Thyroid gland (tissue), 4 donors: ENCODE data around the gene NPIPB8. TPM values are rescaled to one million over a fixed set of nuclear protein-coding genes. Genes with fewer than 3 reads are reported as not detected.
A peak's percentile ranks its signal among the peaks of the same experiment; 100 is the strongest.
"Not testable (repeated sequence)": the region's sequence is repeated elsewhere in the genome, so short reads cannot be mapped to it uniquely, and the experiment has no call there.

Source experiments
- DNase-seq, 2 donors: peaks; one replicate each; pipeline ENCODE4 v3.0.0-alpha.2; 2019
- H3K27ac ChIP-seq, 3 donors: fragments of 200-600 bp; sonication (generic); 1 replicate in 2 of 3; 2 replicates in 1 of 3; pipeline ENCODE4 v1.5.1; 2016 to 2019; ENCODE audit warnings: mild to moderate bottlenecking in 1 of 3, moderate library complexity in 1 of 3
- H3K27me3 ChIP-seq: fragments of 200-600 bp; sonication (generic); one replicate; pipeline ENCODE4 v1.5.1; 2019
- H3K36me3 ChIP-seq, 2 donors: fragments of 200-600 bp; sonication (generic); one replicate each; pipeline ENCODE4 v1.5.1; 2016 to 2019
- H3K4me1 ChIP-seq, 2 donors: fragments of 200-600 bp; sonication (generic); one replicate each; pipeline ENCODE4 v1.5.1; 2017 to 2019
- H3K4me3 ChIP-seq, 3 donors: fragments of 200-600 bp; sonication (generic); replicated peaks in 1 of 3; 1 replicate in 2 of 3; 2 replicates in 1 of 3; pipeline ENCODE4 v1.5.1; 2016; ENCODE audit warnings: mild to moderate bottlenecking in 1 of 3
- H3K9me3 ChIP-seq: fragments of 200-600 bp; sonication (generic); one replicate; pipeline ENCODE4 v1.5.1; 2017
- CTCF ChIP-seq, 6 experiments: fragments of 200-600 bp in 3 of 6; fragments of 450-650 bp in 3 of 6; sonication (generic) in 3 of 6; IDR thresholded peaks; one replicate each; pipeline ENCODE4 v1.5.1; 2016 to 2019; ENCODE audit warnings: antibody characterized with exemption in 6 of 6, mild to moderate bottlenecking in 2 of 6, inconsistent platforms in 1 of 6, moderate library complexity in 1 of 6
- POLR2A ChIP-seq, 2 donors: fragments of 450-650 bp; IDR thresholded peaks; one replicate each; pipeline ENCODE4 v1.6.1; 2017; ENCODE audit warnings: antibody characterized with exemption in 2 of 2, mild to moderate bottlenecking in 2 of 2, moderate library complexity in 1 of 2
- WGBS, 2 donors: methylation state at CpG; one replicate each; pipeline ENCODE4 v1.1.5; 2017; 5-methylcytosine and 5-hydroxymethylcytosine counted together
- intact Hi-C: fragments of 100-400 bp; cut with DNase I; formaldehyde crosslinking; loops from one replicate; pipeline ENCODE4 v1.15.1; 2023
- total RNA-seq, 4 donors: library from RNA; depleted of rRNA; stranded (reverse); fragments of >200 nt; gene quantifications; one replicate each; pipeline ENCODE4 v1.2.3, GENCODE V29; 2016

NPIPB8 gene
- total RNA-seq, 4 donors from 2014 or later, result 0.27 to 0.63 TPM; not detected in 2

- no peak for TF ChIP-seq POLR2A (IDR thresholded peaks at IDR 0.05)
- peak in 4 of 6 experiments; percentile 12 to 52 (median 44) for TF ChIP-seq CTCF (IDR thresholded peaks at IDR 0.05)
- DNase-seq, result peak; percentile 87 to 89
- H3K27ac ChIP-seq, result peak overlapping the region; percentile 84 to 96 (median 91)
- no peak overlapping the region for H3K4me3 ChIP-seq
- intact Hi-C loops, result no loop called here
- H3K9me3 ChIP-seq, result no peaks in the 10 kb centered on the region
- H3K36me3 ChIP-seq, result no peaks in the 10 kb centered on the region
- H3K4me1 ChIP-seq, result peaks cover 20 to 23% of the 10 kb centered on the region in 2 donors
- H3K27me3 ChIP-seq, result no peaks in the 10 kb centered on the region
- WGBS, 2 donors, result 52 to 57% methylated on average over 8 to 9 of the region's 9 CpGs
Measured at GRCh38 chr16:28597692-28598261, 40.1 kb upstream of the NPIPB8 start.

- H3K27ac ChIP-seq, H3K4me3 ChIP-seq, H3K9me3 ChIP-seq, DNase-seq, H3K27me3 ChIP-seq, H3K36me3 ChIP-seq, intact Hi-C loops: not testable (repeated sequence)
- peaks cover 20 to 23% of the 10 kb centered on the region in 2 donors for H3K4me1 ChIP-seq
- WGBS, 2 donors, result no CpG with 5 or more reads among the region's 17 CpGs
Measured at GRCh38 chr16:28599377-28600285, 38.2 kb upstream of the NPIPB8 start.

- H3K27me3 ChIP-seq, H3K9me3 ChIP-seq, H3K4me3 ChIP-seq, DNase-seq, H3K36me3 ChIP-seq, H3K27ac ChIP-seq, intact Hi-C loops: not testable (repeated sequence)
- H3K4me1 ChIP-seq, result peaks cover 18 to 19% of the 10 kb centered on the region in 2 donors
- 62 to 67% methylated on average over 7 to 9 of the region's 20 CpGs for WGBS, 2 donors
Measured at GRCh38 chr16:28600965-28601364, 36.9 kb upstream of the NPIPB8 start.

- H3K27ac ChIP-seq, H3K4me3 ChIP-seq, H3K27me3 ChIP-seq, H3K36me3 ChIP-seq, DNase-seq, intact Hi-C loops, H3K9me3 ChIP-seq: not testable (repeated sequence)
- H3K4me1 ChIP-seq, result peaks cover 12 to 13% of the 10 kb centered on the region in 2 donors
- WGBS, 2 donors, result 90 to 92% methylated on average over 4 to 9 of the region's 13 CpGs
Measured at GRCh38 chr16:28601589-28601988, 36.3 kb upstream of the NPIPB8 start.

- H3K4me1 ChIP-seq, H3K9me3 ChIP-seq, H3K36me3 ChIP-seq, H3K27me3 ChIP-seq, intact Hi-C loops, H3K27ac ChIP-seq, H3K4me3 ChIP-seq, DNase-seq: not testable (repeated sequence)
- WGBS, 2 donors, result 50% methylated on average over 2 of the region's 10 CpGs; no CpG with 5 or more reads in 1 of the 2 donors
Measured at GRCh38 chr16:28602062-28602461, 35.8 kb upstream of the NPIPB8 start.

- intact Hi-C loops, result no loop called here
- H3K36me3 ChIP-seq, result peaks cover 0 to 4% of the 10 kb centered on the region in 2 donors
- H3K27ac ChIP-seq, result no peak overlapping the region
- 52 to 75% methylated on average over 4 to 6 of the region's 6 CpGs for WGBS, 2 donors
- H3K4me1 ChIP-seq, result peaks cover 3% of the 10 kb centered on the region in 2 donors
- H3K4me3 ChIP-seq, result no peak overlapping the region
- no peaks in the 10 kb centered on the region for H3K9me3 ChIP-seq
- DNase-seq, result no peak
- TF ChIP-seq CTCF (IDR thresholded peaks at IDR 0.05) (no peak), POLR2A (IDR thresholded peaks at IDR 0.05) (no peak)
- H3K27me3 ChIP-seq, result no peaks in the 10 kb centered on the region
Measured at GRCh38 chr16:28602529-28602928, 35.3 kb upstream of the NPIPB8 start.
